ENCODE measurements around the gene CLDN7.

Gene CLDN7

DNA sequence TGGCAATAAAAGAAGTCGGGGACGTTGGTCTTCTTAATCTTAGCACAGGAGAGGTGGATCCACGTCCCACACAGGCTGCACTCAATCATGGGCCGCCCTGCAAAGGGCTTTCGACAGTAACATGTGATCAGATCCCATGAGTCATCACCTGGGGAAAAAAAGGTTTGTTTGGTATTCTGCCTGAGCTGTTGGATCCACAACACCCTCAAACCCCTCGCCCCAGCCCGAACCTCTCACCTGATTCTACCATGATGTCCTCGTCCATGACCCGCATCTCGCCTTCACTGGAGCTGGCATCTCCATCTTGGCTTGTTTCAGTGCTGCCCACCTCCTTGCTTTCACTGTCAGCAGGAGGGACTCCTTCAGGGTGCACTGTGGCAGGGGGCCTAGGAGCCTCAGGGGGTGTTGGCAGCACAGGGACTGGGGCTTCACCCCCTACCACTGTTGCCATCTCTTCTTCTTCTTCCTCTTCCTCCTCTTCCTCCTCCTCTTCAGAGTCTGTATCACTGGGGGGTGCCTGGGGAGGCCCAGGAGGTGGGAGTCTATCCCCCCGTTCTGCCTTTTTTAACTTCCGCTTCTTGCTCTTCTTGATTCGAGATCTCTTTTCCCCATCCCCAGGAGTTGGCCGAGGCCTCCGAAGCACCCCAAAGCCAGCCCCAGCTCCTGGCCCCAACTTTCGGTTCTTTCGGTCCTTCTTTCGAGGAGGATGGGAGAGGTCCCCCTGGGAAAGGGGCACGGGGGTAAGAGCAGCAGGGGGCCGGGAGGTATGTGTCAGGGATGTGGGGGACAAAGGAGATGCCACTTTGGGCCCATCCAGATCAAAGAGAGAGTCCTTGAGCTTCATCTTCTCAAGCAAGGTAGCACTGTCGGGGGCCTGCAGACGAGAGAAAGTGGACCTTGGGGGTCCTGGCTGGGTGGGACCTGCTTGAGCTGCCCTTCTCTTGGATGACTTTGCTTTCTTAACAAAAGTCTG is 26.3 kb downstream of the CLDN7 start:
- no peak for DNase-seq

GRCh38 chr17:7234083-7234951 is 28.0 kb downstream of the CLDN7 start, which contains the start of gene DVL2:
Gene DVL2 (minus strand): TSS chr17:7234517. CDS start chr17:7234262, 255 bp downstream.
- DNase-seq = peak; percentile 95

DNA sequence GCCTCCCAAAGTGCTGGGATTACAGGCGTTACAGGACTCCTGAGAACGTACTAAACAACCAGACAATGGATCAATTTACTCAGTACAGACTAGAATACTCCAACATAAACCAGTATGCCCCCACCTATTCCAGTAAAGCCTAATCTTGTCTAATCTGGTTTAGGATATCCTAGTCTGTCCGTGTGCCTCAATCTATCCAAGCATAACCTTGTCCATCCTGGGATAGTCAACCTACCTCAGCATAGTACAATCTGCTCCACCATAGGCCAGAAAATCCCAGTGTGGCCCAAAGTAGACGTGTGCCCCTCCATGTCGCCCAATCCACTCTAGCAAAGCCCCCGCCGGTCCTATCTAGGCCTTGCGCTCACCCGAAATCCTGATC is 28.6 kb downstream of the CLDN7 start:
- no peak for DNase-seq

DNA sequence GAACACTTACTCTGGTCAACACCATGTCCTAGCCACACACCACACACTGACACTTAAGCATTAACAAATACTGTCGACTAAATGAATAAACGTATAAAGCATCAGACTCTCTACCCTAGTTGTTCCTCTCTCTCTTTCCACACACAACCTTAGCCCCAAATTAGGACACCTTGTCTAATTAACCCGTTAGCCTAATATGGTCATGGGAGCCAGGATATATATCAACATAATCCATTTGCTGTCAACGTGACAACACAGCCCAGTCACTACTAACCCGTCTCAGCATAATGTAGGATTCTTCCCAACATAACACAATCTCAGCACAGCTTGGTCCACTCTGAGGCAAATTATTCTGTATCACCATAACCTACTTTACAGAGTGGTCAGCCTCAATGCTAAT is 30.2 kb downstream of the CLDN7 start:
- no peak for DNase-seq

GRCh38 chr17:7229504-7229903 is 32.8 kb downstream of the CLDN7 start:
- no peak for DNase-seq

DNA sequence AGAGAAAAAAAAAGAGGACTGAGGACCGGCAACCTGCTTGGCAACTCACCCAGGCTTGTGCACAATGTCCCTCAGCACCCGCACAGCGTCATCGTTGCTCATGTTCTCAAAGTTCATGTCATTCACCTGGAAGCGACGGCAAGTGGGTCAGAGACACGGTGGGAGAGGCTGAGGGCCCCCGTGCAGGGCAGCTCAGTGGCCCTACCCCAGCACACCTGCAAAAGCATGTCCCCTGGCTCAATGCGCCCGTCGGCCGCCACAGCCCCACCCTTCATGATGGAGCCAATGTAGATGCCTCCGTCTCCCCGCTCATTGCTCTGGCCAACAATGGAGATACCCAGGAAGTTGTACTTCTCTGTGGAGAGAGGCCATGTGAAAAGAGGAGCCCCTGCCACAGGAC is 33.4 kb downstream of the CLDN7 start:
- DNase-seq = no peak

DNA sequence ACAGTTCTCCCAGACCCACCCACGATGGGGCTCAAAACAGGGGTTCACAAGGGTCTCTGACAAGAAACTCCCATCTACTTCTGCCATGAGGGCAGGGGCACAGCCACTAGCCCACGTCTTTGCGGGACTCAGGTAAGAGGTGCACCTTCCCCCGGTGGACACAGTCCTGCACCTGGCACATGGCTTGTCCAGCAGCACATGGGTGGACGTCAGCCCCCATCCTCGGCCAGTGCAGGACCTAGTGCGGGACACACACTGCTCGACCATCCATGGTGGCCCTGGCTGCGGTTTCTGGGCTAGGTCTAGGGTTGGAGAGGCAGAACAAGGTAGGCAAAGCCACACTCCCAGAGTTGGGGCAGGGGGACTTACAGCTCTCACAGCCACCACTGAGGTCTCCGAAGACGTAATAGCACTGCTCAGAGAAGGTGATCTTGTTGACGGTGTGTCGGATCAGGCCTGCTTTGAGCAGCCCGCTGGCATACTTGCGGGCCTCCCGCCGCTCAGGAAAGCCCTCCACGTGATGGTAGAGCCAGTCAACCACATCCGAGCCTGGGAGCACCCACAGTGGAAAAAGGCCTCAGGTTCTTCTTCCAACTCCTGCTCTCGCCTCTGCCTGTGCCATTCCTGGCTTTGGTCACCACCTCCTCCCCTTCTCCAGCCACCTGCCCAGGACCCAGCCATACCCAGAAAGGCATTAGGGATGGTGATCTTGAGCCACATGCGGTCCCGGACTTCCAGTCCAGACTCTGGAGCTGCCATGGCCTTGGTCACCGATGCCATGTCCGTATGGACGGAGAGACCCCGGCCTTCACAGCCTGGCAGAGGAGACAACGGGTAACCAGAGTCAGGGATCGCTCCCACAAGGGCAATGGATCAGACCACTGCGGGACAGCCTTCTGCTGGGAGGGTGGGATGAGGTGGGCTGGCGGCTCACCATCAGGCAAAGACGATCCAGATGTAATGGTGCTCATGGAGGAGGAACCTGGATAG is 35.3 kb downstream of the CLDN7 start:
- DNase-seq = no peak

DNA sequence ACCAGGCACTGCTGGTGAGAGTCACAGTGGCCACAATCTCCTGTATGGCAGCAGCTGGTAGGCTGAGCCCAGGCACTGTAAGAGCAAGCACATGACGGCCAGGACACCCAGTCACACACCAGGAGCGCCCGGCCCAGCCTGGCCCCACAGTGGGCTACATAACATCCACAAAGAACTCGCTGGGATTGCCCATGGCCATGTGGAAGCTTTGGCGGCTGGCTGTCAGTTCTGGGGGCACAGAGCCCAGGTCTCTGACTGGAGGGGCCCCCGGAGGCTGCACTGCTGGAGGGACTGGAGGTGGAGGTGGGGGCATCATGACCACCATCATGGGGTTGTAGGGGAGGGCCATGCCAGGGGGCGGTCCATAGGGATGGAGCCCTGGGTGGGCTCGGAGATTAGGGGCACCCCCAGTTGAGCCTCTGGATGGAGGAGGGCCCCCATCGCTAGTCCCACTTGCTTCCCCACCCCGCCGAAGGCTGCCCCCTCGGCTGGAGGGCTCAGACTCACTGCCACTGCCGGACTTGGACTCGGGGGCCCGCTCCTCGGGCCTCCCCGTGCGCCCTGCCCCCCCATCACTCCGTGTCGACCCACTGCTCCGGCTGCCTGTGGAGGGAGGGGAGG is 36.5 kb downstream of the CLDN7 start:
- no peak for DNase-seq

DNA sequence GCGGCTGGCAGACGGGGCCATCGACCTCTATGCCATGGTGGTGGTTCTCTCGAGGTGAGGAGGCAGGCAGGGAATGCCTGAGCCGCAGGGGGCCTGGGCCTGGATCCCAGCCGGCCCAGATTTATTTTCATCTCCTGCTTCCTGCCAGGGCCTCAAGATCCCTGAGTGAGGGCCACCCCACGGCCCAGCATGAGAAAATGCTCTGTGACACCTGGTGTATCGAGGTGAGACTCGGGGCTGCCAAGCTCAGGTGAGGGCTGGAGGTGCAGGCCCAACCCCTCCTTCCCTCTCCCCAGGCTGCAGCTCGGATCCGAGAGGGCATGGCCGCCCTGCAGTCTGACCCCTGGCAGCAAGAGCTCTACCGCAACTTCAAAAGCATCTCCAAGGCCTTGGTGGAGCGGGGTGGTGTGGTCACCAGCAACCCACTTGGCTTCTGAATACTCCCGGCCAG is 37.6 kb downstream of the CLDN7 start:
- no peak for DNase-seq

DNA sequence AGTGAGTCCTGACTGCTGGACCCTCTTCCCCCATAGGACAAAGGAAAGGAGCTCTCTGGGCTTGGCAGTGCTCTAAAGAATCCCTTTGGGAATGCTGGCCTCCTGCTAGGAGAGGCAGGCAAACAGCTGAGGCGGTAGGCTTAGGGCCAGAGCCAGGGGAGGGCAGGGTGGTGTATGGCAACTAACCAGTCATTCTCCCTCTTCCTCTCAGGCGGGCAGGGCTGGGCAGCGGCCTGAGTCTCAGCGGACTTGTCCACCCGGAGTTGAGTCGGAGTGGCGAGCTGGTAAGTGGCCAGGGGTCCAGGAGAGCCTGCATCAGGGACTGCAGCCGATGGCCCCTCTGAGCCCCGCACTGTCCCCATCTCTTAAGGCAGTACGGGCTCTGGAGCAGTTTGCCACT is 38.2 kb downstream of the CLDN7 start:
- no peak for DNase-seq

DNA sequence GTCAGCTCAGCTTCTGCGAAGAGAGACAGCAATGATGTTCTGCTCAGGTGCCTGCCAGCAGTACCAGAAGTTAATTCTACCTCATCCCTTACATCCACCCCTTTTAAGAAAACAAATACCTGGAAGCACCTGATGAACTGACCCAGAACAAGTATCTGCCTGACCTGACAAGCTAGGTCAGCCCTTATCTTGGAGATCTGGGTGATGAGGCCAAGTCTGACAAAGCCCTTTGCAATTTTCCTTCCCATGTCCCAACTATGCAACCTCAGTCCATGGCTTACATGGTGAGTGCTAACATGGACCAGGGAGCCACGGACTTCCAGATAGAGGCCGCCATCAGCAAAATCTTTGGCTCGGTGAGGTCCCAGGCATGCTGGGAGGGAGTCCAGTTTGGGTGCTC is 38.9 kb downstream of the CLDN7 start:
- DNase-seq = no peak

GRCh38 chr17:7222972-7223292 is 39.3 kb downstream of the CLDN7 start:
- DNase-seq = no peak

- no peak for DNase-seq
Observed at GRCh38 chr17:7222093-7222971, 39.9 kb downstream of the CLDN7 start.

DNA sequence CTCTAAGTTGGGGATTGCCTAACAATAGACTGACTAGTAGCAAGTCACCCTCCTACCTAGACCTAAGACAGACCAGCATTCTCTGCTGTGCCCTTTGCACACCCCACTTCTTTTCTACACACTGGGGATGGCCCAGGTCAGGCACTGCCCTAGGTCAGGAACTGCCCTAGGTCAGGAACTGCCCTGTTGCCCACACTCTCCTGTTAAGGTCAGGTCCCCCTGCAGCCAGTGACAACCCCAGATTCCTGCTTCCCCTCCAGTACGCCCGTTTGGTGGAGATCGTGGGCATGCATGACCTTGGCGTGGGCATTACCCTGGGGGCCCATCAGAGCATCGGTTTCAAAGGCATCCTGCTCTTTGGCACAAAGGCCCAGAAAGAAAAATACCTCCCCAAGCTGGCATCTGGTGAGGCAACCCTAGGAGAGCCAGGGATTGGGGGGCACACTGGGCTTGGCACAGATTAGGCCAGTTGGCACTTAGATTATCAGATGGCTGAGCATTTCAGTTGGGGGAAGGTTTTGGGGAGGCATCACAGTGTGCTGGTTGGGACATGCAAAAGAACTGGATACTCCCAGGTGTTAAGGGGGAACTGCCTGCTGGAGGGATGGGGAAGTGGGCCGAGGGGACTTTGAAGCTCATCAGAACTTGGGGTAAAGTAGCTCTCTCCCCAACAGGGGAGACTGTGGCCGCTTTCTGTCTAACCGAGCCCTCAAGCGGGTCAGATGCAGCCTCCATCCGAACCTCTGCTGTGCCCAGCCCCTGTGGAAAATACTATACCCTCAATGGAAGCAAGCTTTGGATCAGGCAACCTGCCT is 40.8 kb downstream of the CLDN7 start:
- no peak for DNase-seq

- peak; percentile 57 for DNase-seq
Observed at GRCh38 chr17:7220593-7221277, 41.5 kb downstream of the CLDN7 start.

- peak; percentile 79 for DNase-seq
Observed at GRCh38 chr17:7219812-7220592, 42.3 kb downstream of the CLDN7 start, which contains the start of the genes ACADVL and DLG4. Gene ACADVL (plus strand): TSS chr17:7219938. CDS start chr17:7219985, 47 bp downstream. Gene DLG4 (minus strand): TSS chr17:7219836.

DNA sequence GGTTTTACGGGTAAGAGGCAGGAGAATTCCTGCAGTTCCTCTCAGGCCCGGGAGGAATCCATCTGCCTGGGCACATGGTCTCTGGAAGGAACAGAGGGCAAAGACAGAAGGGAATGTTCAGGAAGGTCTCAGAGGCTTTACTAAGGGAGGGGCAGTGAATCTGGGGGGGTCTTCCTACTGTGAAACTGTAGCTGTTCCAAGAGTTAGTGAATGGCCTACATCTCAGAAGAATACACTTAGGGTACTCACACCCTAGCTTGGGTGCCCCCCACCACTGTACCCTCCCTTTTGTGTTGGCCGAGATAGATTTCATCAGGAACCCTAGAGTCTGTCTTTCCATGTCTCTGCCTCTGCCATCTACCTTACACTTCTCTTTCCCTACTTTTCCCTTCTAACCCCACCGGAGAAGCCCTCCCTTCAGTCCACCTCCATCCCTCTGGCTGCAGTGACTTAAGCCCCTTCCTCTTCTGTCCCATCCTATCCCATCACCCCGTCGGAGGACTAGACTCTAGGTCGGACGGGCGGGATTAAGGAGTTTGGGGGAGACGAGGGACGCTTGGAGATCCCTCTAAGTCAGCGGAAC is 43.0 kb downstream of the CLDN7 start:
- DNase-seq = no peak

DNA sequence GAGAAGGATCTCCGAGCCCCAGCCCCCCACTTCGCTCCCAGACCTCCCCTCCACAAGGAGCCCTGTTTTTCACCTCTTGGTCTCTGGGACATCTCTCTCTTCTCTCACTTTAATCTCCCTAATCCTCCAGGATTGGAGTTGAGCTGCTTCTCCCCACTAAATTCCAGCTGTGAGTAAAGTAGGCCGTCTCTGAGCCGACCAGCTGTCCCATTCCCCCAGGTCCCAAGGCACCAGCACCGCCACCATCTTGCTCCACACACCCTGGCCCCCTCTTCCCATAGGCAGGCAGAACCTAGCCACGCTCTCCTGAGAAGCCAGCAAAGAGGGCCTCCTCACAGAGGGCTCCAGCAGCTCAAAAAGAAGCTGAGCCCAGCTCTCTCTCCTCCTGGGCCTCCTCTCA is 43.5 kb downstream of the CLDN7 start:
- DNase-seq = no peak
